K562 (cell line): ENCODE results near the gene VEGFA. TPM values are rescaled to one million over a fixed set of nuclear protein-coding genes. Genes with fewer than 3 reads are reported as not detected.

Experiments used
- EP400 ChIP-seq: fragments of 450-650 bp; IDR thresholded peaks from 2 replicates; pipeline ENCODE4 v1.6.1; 2017; ENCODE audit warnings: antibody characterized with exemption, mild to moderate bottlenecking, moderate library complexity
- GABPB2 ChIP-seq: fragments of 250-450 bp; sonication (Bioruptor Pico); conservative IDR thresholded peaks from 2 replicates; pipeline ENCODE4 v1.5.1; 2021; ENCODE audit warnings: mild to moderate bottlenecking
- PCBP2 ChIP-seq: fragments of 200-400 bp; formaldehyde crosslinking; IDR thresholded peaks from 2 replicates; pipeline ENCODE4 v1.6.1; 2018; ENCODE audit warnings: low read length, low read depth, mild to moderate bottlenecking, moderate library complexity; ENCODE audit not compliant: poor library complexity, severe bottlenecking
- SMC3 ChIP-seq: conservative IDR thresholded peaks from 2 replicates; pipeline ENCODE4 v1.6.1; 2011; ENCODE audit warnings: low read depth, low read length, improper control_type of control experiment; ENCODE audit not compliant: insufficient read depth
- ZNF124 ChIP-seq: sonication (generic); formaldehyde crosslinking; IDR thresholded peaks from 2 replicates; pipeline ENCODE4 v1.8.1; 2022; ENCODE audit warnings: missing genetic modification reagents
- polyA plus RNA-seq, 8 experiments: library from polyadenylated mRNA; depleted of rRNA in 4 of 8; stranded (reverse) in 5 of 8; unstranded in 3 of 8; fragments of >200 nt; fragmentation: Nextera tagmentation in 2 of 8; fragmentation: Illumina TruSeq in 1 of 8; extraction: Ambion mirVana in 2 of 8; extraction: Trizol in 1 of 8; gene quantifications; 2 replicates each; pipeline versions ENCODE4 v1.2.1 to v1.2.3, GENCODE V29; 2011 to 2014; ENCODE audit warnings: inconsistent platforms in 1 of 8, missing spikeins in 1 of 8
- total RNA-seq, 7 experiments: library from RNA; depleted of rRNA in 6 of 7; stranded (reverse); fragments of >200 nt in 6 of 7; fragmentation: Illumina TruSeq in 2 of 7; extraction: Trizol in 2 of 7; gene quantifications; 2 replicates each; pipeline versions ENCODE4 v1.2.1 to v1.2.3, GENCODE V29; 2011 to 2021; ENCODE audit warnings: low replicate concordance in 1 of 7
- TF ChIP-seq, protein P1 (sequence below): fragments of 250-450 bp; sonication (Bioruptor Pico); IDR thresholded peaks from 2 replicates; pipeline ENCODE4 v1.8.0; 2021; ENCODE audit warnings: moderate library complexity, mild to moderate bottlenecking, inconsistent platforms
- TF ChIP-seq, protein P2 (sequence below): fragments of 450-650 bp; IDR thresholded peaks from 2 replicates; pipeline ENCODE4 v1.6.1; 2018; ENCODE audit not compliant: partially characterized antibody
- TF ChIP-seq, protein P3 (sequence below): fragments of 250-450 bp; sonication (Bioruptor Pico); IDR thresholded peaks from 2 replicates; pipeline ENCODE4 v1.8.0; 2021; ENCODE audit warnings: borderline replicate concordance, mild to moderate bottlenecking, moderate library complexity; ENCODE audit not compliant: poor library complexity, severe bottlenecking
- TF ChIP-seq, protein P4 (sequence below): fragments of 450-650 bp; IDR thresholded peaks from 2 replicates; pipeline ENCODE4 v1.6.1; 2016; ENCODE audit warnings: low read depth

VEGFA gene
- total and polyA plus RNA-seq, 9 of the 15 experiments (the other 6 are each of a cell fraction or from before 2014, with no cell fraction given), result 14.0 to 271 (median 124) TPM

DNA sequence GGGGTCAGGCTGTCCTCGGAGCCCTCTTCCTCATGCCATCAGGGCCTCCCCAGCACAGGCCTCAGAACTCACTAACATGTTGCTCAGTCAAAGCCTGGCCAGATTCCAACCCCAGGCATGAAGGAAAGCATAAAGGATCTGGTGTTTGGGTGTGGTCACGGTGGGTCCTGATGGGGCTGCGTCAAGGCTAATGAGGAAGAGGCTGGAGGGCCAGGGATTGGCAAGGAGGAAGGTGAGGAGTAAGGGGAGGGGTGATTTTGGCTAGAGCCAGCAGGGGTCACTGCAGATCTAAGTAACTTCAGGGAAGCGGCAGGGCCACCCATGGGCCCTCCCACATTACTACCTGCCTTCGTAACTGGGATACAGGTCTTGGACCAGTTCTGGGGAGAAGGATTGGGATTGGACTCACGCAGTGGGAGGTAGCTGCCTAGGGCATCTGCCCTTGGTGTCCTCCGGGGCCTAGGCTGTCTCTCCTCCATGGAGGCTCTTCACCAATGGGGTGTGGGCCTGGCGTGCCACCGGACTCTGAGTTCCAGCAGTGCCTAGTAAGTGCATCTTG lies 46.2 kb upstream of the VEGFA start (continued):
- TF ChIP-seq, protein P1, sequence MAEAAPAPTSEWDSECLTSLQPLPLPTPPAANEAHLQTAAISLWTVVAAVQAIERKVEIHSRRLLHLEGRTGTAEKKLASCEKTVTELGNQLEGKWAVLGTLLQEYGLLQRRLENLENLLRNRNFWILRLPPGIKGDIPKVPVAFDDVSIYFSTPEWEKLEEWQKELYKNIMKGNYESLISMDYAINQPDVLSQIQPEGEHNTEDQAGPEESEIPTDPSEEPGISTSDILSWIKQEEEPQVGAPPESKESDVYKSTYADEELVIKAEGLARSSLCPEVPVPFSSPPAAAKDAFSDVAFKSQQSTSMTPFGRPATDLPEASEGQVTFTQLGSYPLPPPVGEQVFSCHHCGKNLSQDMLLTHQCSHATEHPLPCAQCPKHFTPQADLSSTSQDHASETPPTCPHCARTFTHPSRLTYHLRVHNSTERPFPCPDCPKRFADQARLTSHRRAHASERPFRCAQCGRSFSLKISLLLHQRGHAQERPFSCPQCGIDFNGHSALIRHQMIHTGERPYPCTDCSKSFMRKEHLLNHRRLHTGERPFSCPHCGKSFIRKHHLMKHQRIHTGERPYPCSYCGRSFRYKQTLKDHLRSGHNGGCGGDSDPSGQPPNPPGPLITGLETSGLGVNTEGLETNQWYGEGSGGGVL, result no peak
- TF ChIP-seq, protein P2, sequence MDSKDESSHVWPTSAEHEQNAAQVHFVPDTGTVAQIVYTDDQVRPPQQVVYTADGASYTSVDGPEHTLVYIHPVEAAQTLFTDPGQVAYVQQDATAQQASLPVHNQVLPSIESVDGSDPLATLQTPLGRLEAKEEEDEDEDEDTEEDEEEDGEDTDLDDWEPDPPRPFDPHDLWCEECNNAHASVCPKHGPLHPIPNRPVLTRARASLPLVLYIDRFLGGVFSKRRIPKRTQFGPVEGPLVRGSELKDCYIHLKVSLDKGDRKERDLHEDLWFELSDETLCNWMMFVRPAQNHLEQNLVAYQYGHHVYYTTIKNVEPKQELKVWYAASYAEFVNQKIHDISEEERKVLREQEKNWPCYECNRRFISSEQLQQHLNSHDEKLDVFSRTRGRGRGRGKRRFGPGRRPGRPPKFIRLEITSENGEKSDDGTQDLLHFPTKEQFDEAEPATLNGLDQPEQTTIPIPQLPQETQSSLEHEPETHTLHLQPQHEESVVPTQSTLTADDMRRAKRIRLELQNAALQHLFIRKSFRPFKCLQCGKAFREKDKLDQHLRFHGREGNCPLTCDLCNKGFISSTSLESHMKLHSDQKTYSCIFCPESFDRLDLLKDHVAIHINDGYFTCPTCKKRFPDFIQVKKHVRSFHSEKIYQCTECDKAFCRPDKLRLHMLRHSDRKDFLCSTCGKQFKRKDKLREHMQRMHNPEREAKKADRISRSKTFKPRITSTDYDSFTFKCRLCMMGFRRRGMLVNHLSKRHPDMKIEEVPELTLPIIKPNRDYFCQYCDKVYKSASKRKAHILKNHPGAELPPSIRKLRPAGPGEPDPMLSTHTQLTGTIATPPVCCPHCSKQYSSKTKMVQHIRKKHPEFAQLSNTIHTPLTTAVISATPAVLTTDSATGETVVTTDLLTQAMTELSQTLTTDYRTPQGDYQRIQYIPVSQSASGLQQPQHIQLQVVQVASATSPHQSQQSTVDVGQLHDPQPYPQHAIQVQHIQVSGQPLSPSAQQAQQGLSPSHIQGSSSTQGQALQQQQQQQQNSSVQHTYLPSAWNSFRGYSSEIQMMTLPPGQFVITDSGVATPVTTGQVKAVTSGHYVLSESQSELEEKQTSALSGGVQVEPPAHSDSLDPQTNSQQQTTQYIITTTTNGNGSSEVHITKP, result no peak
- TF ChIP-seq, protein P3, sequence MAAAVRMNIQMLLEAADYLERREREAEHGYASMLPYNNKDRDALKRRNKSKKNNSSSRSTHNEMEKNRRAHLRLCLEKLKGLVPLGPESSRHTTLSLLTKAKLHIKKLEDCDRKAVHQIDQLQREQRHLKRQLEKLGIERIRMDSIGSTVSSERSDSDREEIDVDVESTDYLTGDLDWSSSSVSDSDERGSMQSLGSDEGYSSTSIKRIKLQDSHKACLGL (CRISPR knock-in tag), result no peak
- no peak for TF ChIP-seq PCBP2
- TF ChIP-seq SMC3, result peak; percentile 89
- TF ChIP-seq, protein P4, sequence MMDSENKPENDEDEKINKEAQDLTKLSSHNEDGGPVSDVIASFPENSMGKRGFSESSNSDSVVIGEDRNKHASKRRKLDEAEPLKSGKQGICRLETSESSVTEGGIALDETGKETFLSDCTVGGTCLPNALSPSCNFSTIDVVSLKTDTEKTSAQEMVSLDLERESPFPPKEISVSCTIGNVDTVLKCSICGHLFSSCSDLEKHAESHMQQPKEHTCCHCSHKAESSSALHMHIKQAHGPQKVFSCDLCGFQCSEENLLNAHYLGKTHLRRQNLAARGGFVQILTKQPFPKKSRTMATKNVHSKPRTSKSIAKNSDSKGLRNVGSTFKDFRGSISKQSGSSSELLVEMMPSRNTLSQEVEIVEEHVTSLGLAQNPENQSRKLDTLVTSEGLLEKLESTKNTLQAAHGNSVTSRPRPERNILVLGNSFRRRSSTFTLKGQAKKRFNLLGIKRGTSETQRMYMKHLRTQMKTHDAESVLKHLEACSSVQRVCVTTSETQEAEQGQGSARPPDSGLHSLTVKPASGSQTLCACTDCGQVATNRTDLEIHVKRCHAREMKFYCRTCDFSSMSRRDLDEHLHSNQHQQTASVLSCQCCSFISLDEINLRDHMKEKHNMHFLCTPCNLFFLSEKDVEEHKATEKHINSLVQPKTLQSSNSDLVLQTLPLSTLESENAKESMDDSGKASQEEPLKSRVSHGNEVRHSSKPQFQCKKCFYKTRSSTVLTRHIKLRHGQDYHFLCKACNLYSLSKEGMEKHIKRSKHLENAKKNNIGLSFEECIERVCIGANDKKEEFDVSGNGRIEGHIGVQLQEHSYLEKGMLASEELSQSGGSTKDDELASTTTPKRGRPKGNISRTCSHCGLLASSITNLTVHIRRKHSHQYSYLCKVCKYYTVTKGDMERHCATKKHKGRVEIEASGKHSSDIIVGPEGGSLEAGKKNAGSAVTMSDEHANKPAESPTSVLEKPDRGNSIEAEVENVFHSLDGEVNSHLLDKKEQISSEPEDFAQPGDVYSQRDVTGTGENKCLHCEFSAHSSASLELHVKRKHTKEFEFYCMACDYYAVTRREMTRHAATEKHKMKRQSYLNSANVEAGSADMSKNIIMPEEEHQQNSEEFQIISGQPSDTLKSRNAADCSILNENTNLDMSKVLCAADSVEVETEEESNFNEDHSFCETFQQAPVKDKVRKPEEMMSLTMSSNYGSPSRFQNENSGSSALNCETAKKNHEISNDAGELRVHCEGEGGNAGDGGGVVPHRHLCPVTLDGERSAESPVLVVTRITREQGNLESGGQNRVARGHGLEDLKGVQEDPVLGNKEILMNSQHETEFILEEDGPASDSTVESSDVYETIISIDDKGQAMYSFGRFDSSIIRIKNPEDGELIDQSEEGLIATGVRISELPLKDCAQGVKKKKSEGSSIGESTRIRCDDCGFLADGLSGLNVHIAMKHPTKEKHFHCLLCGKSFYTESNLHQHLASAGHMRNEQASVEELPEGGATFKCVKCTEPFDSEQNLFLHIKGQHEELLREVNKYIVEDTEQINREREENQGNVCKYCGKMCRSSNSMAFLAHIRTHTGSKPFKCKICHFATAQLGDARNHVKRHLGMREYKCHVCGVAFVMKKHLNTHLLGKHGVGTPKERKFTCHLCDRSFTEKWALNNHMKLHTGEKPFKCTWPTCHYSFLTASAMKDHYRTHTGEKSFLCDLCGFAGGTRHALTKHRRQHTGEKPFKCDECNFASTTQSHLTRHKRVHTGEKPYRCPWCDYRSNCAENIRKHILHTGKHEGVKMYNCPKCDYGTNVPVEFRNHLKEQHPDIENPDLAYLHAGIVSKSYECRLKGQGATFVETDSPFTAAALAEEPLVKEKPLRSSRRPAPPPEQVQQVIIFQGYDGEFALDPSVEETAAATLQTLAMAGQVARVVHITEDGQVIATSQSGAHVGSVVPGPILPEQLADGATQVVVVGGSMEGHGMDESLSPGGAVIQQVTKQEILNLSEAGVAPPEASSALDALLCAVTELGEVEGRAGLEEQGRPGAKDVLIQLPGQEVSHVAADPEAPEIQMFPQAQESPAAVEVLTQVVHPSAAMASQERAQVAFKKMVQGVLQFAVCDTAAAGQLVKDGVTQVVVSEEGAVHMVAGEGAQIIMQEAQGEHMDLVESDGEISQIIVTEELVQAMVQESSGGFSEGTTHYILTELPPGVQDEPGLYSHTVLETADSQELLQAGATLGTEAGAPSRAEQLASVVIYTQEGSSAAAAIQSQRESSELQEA, result no peak
- TF ChIP-seq EP400, result no peak
- TF ChIP-seq GABPB2 (CRISPR knock-in tag), result no peak
- TF ChIP-seq ZNF124, result no peak
